ENCODE data around the gene PFDN1.

- TF ChIP-seq CTCF (IDR thresholded peaks at IDR 0.05; ENCODE audit: poor library complexity) (no peak), EZH2 (IDR thresholded peaks at IDR 0.05; ENCODE audit: borderline replicate concordance) (no peak), EZH2phosphoT487 (IDR thresholded peaks at IDR 0.05; ENCODE audit: low read depth, severe bottlenecking, unreplicated experiment) (no peak)
Measured at GRCh38 chr5:140236891-140237598, 65.9 kb downstream of the PFDN1 start.

All from hepatocyte (in vitro differentiated cells).